Skeletal muscle satellite cell (primary cell): Measurements from ENCODE around the gene GPHN.
"Not testable (repeated sequence)": the region's sequence is repeated elsewhere in the genome, so short reads cannot be mapped to it uniquely, and the experiment has no call there.

ENCODE experiments used
- H3K27me3 ChIP-seq: 2 replicates; pipeline ENCODE4 v1.7.0; 2013; ENCODE audit warnings: low read length; ENCODE audit not compliant: control insufficient read depth, insufficient read depth
- H3K36me3 ChIP-seq: 2 replicates; pipeline ENCODE4 v1.7.0; 2013; ENCODE audit warnings: mild to moderate bottlenecking, control low read depth, low read length; ENCODE audit not compliant: insufficient read depth
- H3K4me1 ChIP-seq: 2 replicates; pipeline ENCODE4 v1.7.0; 2013; ENCODE audit warnings: low read length; ENCODE audit not compliant: control insufficient read depth, insufficient read depth
- H3K4me2 ChIP-seq: 2 replicates; pipeline ENCODE4 v1.7.0; 2013; ENCODE audit warnings: mild to moderate bottlenecking, low read length
- H3K4me3 ChIP-seq: 2 replicates; pipeline ENCODE4 v1.7.0; 2013; ENCODE audit warnings: low read length
- H3K9ac ChIP-seq: 2 replicates; pipeline ENCODE4 v1.7.0; 2013; ENCODE audit warnings: mild to moderate bottlenecking, low read depth, low read length, moderate library complexity
- H3K9me3 ChIP-seq: replicated peaks from 2 replicates; pipeline ENCODE4 v1.7.0; 2013; ENCODE audit warnings: mild to moderate bottlenecking, control low read depth, low read length

The GPHN gene

GRCh38 chr14:66696326-66696725, 188.4 kb downstream of the GPHN start:
- Histone ChIP-seq H3K36me3 (no peaks in the 10 kb centered on the region), H3K4me3 (no peak overlapping the region), H3K27me3 (no peaks in the 10 kb centered on the region), H3K9ac (no peak overlapping the region), H3K4me2 (no peak overlapping the region), H3K4me1 (peaks cover 3% of the 10 kb centered on the region), H3K9me3 (no peaks in the 10 kb centered on the region)

- Histone ChIP-seq H3K9ac (no peak overlapping the region), H3K4me2 (no peak overlapping the region), H3K27me3 (no peaks in the 10 kb centered on the region), H3K4me1 (peaks cover 3% of the 10 kb centered on the region), H3K36me3 (no peaks in the 10 kb centered on the region), H3K9me3 (no peaks in the 10 kb centered on the region), H3K4me3 (no peak overlapping the region)
Observed at GRCh38 chr14:66698503-66698902, 190.6 kb downstream of the GPHN start.

GRCh38 chr14:66701813-66702212, 193.9 kb downstream of the GPHN start:
- Histone ChIP-seq H3K4me1 (peaks cover 3% of the 10 kb centered on the region), H3K36me3 (no peaks in the 10 kb centered on the region), H3K4me3 (no peak overlapping the region)

GRCh38 chr14:66708267-66708666, 200.3 kb downstream of the GPHN start:
- H3K36me3 ChIP-seq, result no peaks in the 10 kb centered on the region
- H3K4me1 ChIP-seq, result peaks cover 7% of the 10 kb centered on the region
- no peak overlapping the region for H3K4me3 ChIP-seq
- no peaks in the 10 kb centered on the region for H3K27me3 ChIP-seq
- H3K9me3 ChIP-seq, result no peaks in the 10 kb centered on the region
- no peak overlapping the region for H3K4me2 ChIP-seq
- H3K9ac ChIP-seq, result no peak overlapping the region

More at GRCh38 chr14:66701813-66702212, 193.9 kb downstream of the GPHN start:
- Histone ChIP-seq H3K9me3 (no peaks in the 10 kb centered on the region), H3K9ac (no peak overlapping the region), H3K27me3 (no peaks in the 10 kb centered on the region), H3K4me2 (no peak overlapping the region)

- Histone ChIP-seq H3K9me3 (no peaks in the 10 kb centered on the region), H3K36me3 (no peaks in the 10 kb centered on the region), H3K4me2 (no peak overlapping the region), H3K9ac (no peak overlapping the region), H3K27me3 (no peaks in the 10 kb centered on the region), H3K4me3 (no peak overlapping the region), H3K4me1 (peaks cover 7% of the 10 kb centered on the region)
Observed at GRCh38 chr14:66709291-66709690, 201.3 kb downstream of the GPHN start.

- H3K36me3 ChIP-seq, H3K4me2 ChIP-seq, H3K9me3 ChIP-seq, H3K4me1 ChIP-seq, H3K9ac ChIP-seq, H3K27me3 ChIP-seq, H3K4me3 ChIP-seq: not testable (repeated sequence)
Observed at GRCh38 chr14:66714291-66714690, 206.3 kb downstream of the GPHN start.

- H3K27me3 ChIP-seq, H3K4me3 ChIP-seq, H3K9ac ChIP-seq: not testable (repeated sequence)
Observed at GRCh38 chr14:66715313-66715712, 207.4 kb downstream of the GPHN start.

GRCh38 chr14:66716227-66716626, 208.3 kb downstream of the GPHN start:
- Histone ChIP-seq H3K27me3 (no peaks in the 10 kb centered on the region), H3K9ac (no peak overlapping the region), H3K9me3 (no peaks in the 10 kb centered on the region), H3K4me3 (no peak overlapping the region), H3K4me1 (no peaks in the 10 kb centered on the region), H3K36me3 (no peaks in the 10 kb centered on the region), H3K4me2 (no peak overlapping the region)

More at GRCh38 chr14:66715313-66715712, 207.4 kb downstream of the GPHN start:
- not testable (repeated sequence) for H3K9me3 ChIP-seq, H3K36me3 ChIP-seq, H3K4me2 ChIP-seq, H3K4me1 ChIP-seq

GRCh38 chr14:66717561-66718140, 209.7 kb downstream of the GPHN start:
- Histone ChIP-seq H3K4me2 (no peak overlapping the region), H3K27me3 (no peaks in the 10 kb centered on the region), H3K36me3 (no peaks in the 10 kb centered on the region), H3K9ac (no peak overlapping the region), H3K4me3 (no peak overlapping the region), H3K4me1 (no peaks in the 10 kb centered on the region), H3K9me3 (no peaks in the 10 kb centered on the region)

- H3K4me1 ChIP-seq, result no peaks in the 10 kb centered on the region
- H3K36me3 ChIP-seq, result no peaks in the 10 kb centered on the region
- H3K9ac ChIP-seq, result no peak overlapping the region
- H3K4me3 ChIP-seq, result no peak overlapping the region
- H3K9me3 ChIP-seq, result no peaks in the 10 kb centered on the region
- H3K4me2 ChIP-seq, result no peak overlapping the region
- H3K27me3 ChIP-seq, result no peaks in the 10 kb centered on the region
Observed at GRCh38 chr14:66724996-66725395, 217.0 kb downstream of the GPHN start.

- H3K36me3 ChIP-seq, H3K9me3 ChIP-seq, H3K27me3 ChIP-seq, H3K9ac ChIP-seq, H3K4me3 ChIP-seq, H3K4me1 ChIP-seq, H3K4me2 ChIP-seq: not testable (repeated sequence)
Observed at GRCh38 chr14:66731298-66731697, 223.4 kb downstream of the GPHN start.

- no peaks in the 10 kb centered on the region for H3K36me3 ChIP-seq
- H3K4me1 ChIP-seq, result no peaks in the 10 kb centered on the region
- H3K9me3 ChIP-seq, result no peaks in the 10 kb centered on the region
- H3K4me3 ChIP-seq, result no peak overlapping the region
- H3K27me3 ChIP-seq, result no peaks in the 10 kb centered on the region
- H3K4me2 ChIP-seq, result no peak overlapping the region
- H3K9ac ChIP-seq, result no peak overlapping the region
Observed at GRCh38 chr14:66735853-66736252, 227.9 kb downstream of the GPHN start.
